Neuronal stem cell (in vitro differentiated cells): ENCODE results near the gene NAT8L.

Experiments used
- DNase-seq: peaks from one replicate; pipeline ENCODE4 v3.0.0-alpha.2; 2013; ENCODE audit warnings: low spot score
- H2AFZ ChIP-seq: one replicate; pipeline ENCODE4 v1.6.1; 2013; ENCODE audit warnings: mild to moderate bottlenecking, low read length, inconsistent platforms
- H2AK5ac ChIP-seq: 2 replicates; pipeline ENCODE4 v1.6.1; 2013; ENCODE audit warnings: low read depth, mild to moderate bottlenecking, inconsistent platforms, low read length, moderate library complexity, mixed read lengths
- H2BK120ac ChIP-seq: 2 replicates; pipeline ENCODE4 v1.6.1; 2013; ENCODE audit warnings: low read depth, mild to moderate bottlenecking, inconsistent platforms, low read length, moderate library complexity, mixed read lengths
- H2BK12ac ChIP-seq: one replicate; pipeline ENCODE4 v1.6.1; 2013; ENCODE audit warnings: low read length, inconsistent platforms
- H2BK15ac ChIP-seq: 2 replicates; pipeline ENCODE4 v1.6.1; 2013; ENCODE audit warnings: mild to moderate bottlenecking, low read length, inconsistent platforms, mixed read lengths
- H2BK5ac ChIP-seq: one replicate; pipeline ENCODE4 v1.6.1; 2013; ENCODE audit warnings: inconsistent platforms, mild to moderate bottlenecking, low read length, moderate library complexity
- H3K14ac ChIP-seq: one replicate; pipeline ENCODE4 v1.6.1; 2013; ENCODE audit warnings: low read length, inconsistent platforms
- H3K18ac ChIP-seq: 2 replicates; pipeline ENCODE4 v1.6.1; 2013; ENCODE audit warnings: low read length, inconsistent platforms
- H3K23ac ChIP-seq: 2 replicates; pipeline ENCODE4 v1.6.1; 2013; ENCODE audit warnings: low read depth, mild to moderate bottlenecking, mixed read lengths, low read length, inconsistent platforms; ENCODE audit not compliant: poor library complexity
- H3K27ac ChIP-seq: replicated peaks from 3 replicates; pipeline ENCODE4 v1.5.1; 2013; ENCODE audit warnings: low read length, inconsistent platforms
- H3K27me3 ChIP-seq, 3 experiments: 2 replicates each; pipeline ENCODE4 v1.6.1; 2013; ENCODE audit warnings: low read length in 3 of 3, mild to moderate bottlenecking in 2 of 3, inconsistent platforms in 1 of 3, low read depth in 1 of 3, mixed read lengths in 1 of 3, moderate library complexity in 1 of 3; ENCODE audit not compliant: control insufficient read depth in 3 of 3, insufficient read depth in 3 of 3
- H3K36me3 ChIP-seq, 2 donors: replicated peaks in 1 of 2; 2 replicates each; pipeline ENCODE4 v1.6.1; 2013; ENCODE audit warnings: low read length in 2 of 2; ENCODE audit not compliant: control insufficient read depth in 2 of 2, insufficient read depth in 2 of 2
- H3K4ac ChIP-seq: 2 replicates; pipeline ENCODE4 v1.6.1; 2013; ENCODE audit warnings: inconsistent platforms, mild to moderate bottlenecking, low read length, moderate library complexity
- H3K4me1 ChIP-seq, 2 donors: 1 replicate in 1 of 2; 2 replicates in 1 of 2; pipeline ENCODE4 v1.6.1; 2013; ENCODE audit warnings: low read length in 2 of 2, low read depth in 1 of 2; ENCODE audit not compliant: control insufficient read depth in 2 of 2, insufficient read depth in 1 of 2
- H3K4me2 ChIP-seq: one replicate; pipeline ENCODE4 v1.6.1; 2013; ENCODE audit warnings: mild to moderate bottlenecking, low read length, inconsistent platforms; ENCODE audit not compliant: insufficient read depth, poor library complexity, severe bottlenecking
- H3K4me3 ChIP-seq, 2 donors: 2 replicates each; pipeline ENCODE4 v1.5.1; 2013; ENCODE audit warnings: low read length in 2 of 2, mild to moderate bottlenecking in 2 of 2, inconsistent platforms in 1 of 2, moderate library complexity in 1 of 2
- H3K79me1 ChIP-seq: one replicate; pipeline ENCODE4 v1.6.1; 2013; ENCODE audit warnings: low read depth, mild to moderate bottlenecking, inconsistent platforms, low read length, moderate library complexity
- H3K9ac ChIP-seq: one replicate; pipeline ENCODE4 v1.6.1; 2013; ENCODE audit warnings: mild to moderate bottlenecking, low read depth, low read length, inconsistent platforms; ENCODE audit not compliant: poor library complexity
- H3K9me3 ChIP-seq, 2 donors: replicated peaks in 1 of 2; 2 replicates each; pipeline versions ENCODE3 to v1.6.1; 2013; ENCODE audit warnings: low read length in 2 of 2, mild to moderate bottlenecking in 2 of 2, inconsistent platforms in 1 of 2, low read depth in 1 of 2, mixed read lengths in 1 of 2, moderate library complexity in 1 of 2; ENCODE audit not compliant: control insufficient read depth in 2 of 2, insufficient read depth in 1 of 2
- H4K8ac ChIP-seq: one replicate; pipeline ENCODE4 v1.6.1; 2013; ENCODE audit warnings: low read depth, mild to moderate bottlenecking, inconsistent platforms, low read length, moderate library complexity
- H4K91ac ChIP-seq: one replicate; pipeline ENCODE4 v1.6.1; 2013; ENCODE audit warnings: low read length, low read depth, mild to moderate bottlenecking, inconsistent platforms; ENCODE audit not compliant: poor library complexity
- WGBS, 2 donors: extraction: QIAGEN DNeasy Blood & Tissue Kit; methylation state at CpG; one replicate each; pipeline ENCODE4 v1.1.7; 2013; ENCODE audit warnings: missing lambda C conversion rate in 2 of 2, mixed read lengths in 1 of 2; ENCODE audit not compliant: insufficient read length in 2 of 2, insufficient replicate concordance in 1 of 2; ENCODE audit errors: extremely low coverage in 2 of 2; 5-methylcytosine and 5-hydroxymethylcytosine counted together

NAT8L gene

GRCh38 chr4:2103843-2104547 is 44.9 kb downstream of the NAT8L start:
- DNase-seq = no peak

GRCh38 chr4:2104556-2105345 is 45.6 kb downstream of the NAT8L start:
- Histone ChIP-seq H3K4me3 (peak overlapping the region in 1 of 2 donors; percentile 39), H3K23ac (no peak overlapping the region), H2BK120ac (no peak overlapping the region), H4K8ac (no peak overlapping the region), H3K18ac (peak overlapping the region; percentile 24), H2AFZ (no peak overlapping the region), H3K9ac (peak overlapping the region; percentile 24), H3K14ac (no peak overlapping the region), H3K4ac (no peak overlapping the region), H4K91ac (no peak overlapping the region), H3K4me1 (no peaks in the 10 kb centered on the region), H3K9me3 (peaks cover 13 to 24% of the 10 kb centered on the region in 2 donors), H3K27me3 (peaks cover 0 to 16% (median 4%) of the 10 kb centered on the region in 3 experiments), H2BK15ac (no peak overlapping the region), H2BK12ac (no peak overlapping the region), H3K4me2 (no peak overlapping the region), H3K36me3 (no peaks in the 10 kb centered on the region), H2BK5ac (no peak overlapping the region), H2AK5ac (no peak overlapping the region), H3K27ac (no peak overlapping the region), H3K79me1 (no peaks in the 10 kb centered on the region)
- no peak for DNase-seq
- WGBS, 2 donors = no CpG with 5 or more reads among the region's 9 CpGs

More at GRCh38 chr4:2103843-2104547, 44.9 kb downstream of the NAT8L start:
- peaks cover 0 to 16% (median 4%) of the 10 kb centered on the region in 3 experiments for H3K27me3 ChIP-seq
- H3K79me1 ChIP-seq = no peaks in the 10 kb centered on the region
- H3K4me2 ChIP-seq = no peak overlapping the region
- no peak overlapping the region for H3K18ac ChIP-seq
- H2BK5ac ChIP-seq = no peak overlapping the region
- WGBS, 2 donors = no CpG with 5 or more reads among the region's 2 CpGs
- no peak overlapping the region for H3K9ac ChIP-seq
- no peak overlapping the region for H3K4me3 ChIP-seq
- H2BK120ac ChIP-seq = no peak overlapping the region
- H3K36me3 ChIP-seq = no peaks in the 10 kb centered on the region
- no peak overlapping the region for H3K4ac ChIP-seq
- no peak overlapping the region for H3K27ac ChIP-seq
- no peaks in the 10 kb centered on the region for H3K4me1 ChIP-seq
- H2AFZ ChIP-seq = no peak overlapping the region
- H4K8ac ChIP-seq = no peak overlapping the region
- H3K14ac ChIP-seq = no peak overlapping the region
- no peak overlapping the region for H4K91ac ChIP-seq
- H3K9me3 ChIP-seq = peaks cover 16 to 24% of the 10 kb centered on the region in 2 donors
- no peak overlapping the region for H2BK15ac ChIP-seq
- H3K23ac ChIP-seq = no peak overlapping the region
- no peak overlapping the region for H2AK5ac ChIP-seq
- no peak overlapping the region for H2BK12ac ChIP-seq

- no peak overlapping the region for H2BK12ac ChIP-seq
- no peak overlapping the region for H3K23ac ChIP-seq
- no peaks in the 10 kb centered on the region for H3K79me1 ChIP-seq
- peaks cover 0 to 16% (median 4%) of the 10 kb centered on the region in 3 experiments for H3K27me3 ChIP-seq
- no peak overlapping the region for H3K9ac ChIP-seq
- no peak overlapping the region for H4K8ac ChIP-seq
- H3K18ac ChIP-seq = no peak overlapping the region
- H2AK5ac ChIP-seq = no peak overlapping the region
- H3K27ac ChIP-seq = no peak overlapping the region
- no peak for DNase-seq
- no peaks in the 10 kb centered on the region for H3K36me3 ChIP-seq
- no peak overlapping the region for H2BK120ac ChIP-seq
- H2AFZ ChIP-seq = no peak overlapping the region
- H3K4me3 ChIP-seq = no peak overlapping the region
- no peak overlapping the region for H3K4ac ChIP-seq
- no peak overlapping the region for H3K14ac ChIP-seq
- H2BK15ac ChIP-seq = no peak overlapping the region
- peaks cover 13 to 24% of the 10 kb centered on the region in 2 donors for H3K9me3 ChIP-seq
- H3K4me2 ChIP-seq = no peak overlapping the region
- no peak overlapping the region for H2BK5ac ChIP-seq
- H4K91ac ChIP-seq = no peak overlapping the region
- WGBS, 2 donors = no CpG with 5 or more reads among the region's 1 CpG
- no peaks in the 10 kb centered on the region for H3K4me1 ChIP-seq
Observed at GRCh38 chr4:2105559-2105958, 46.4 kb downstream of the NAT8L start.
